Type B pancreatic cell (in vitro differentiated cells): ENCODE results near the gene CAVIN1. TPM values are rescaled to one million over a fixed set of nuclear protein-coding genes. Genes with fewer than 3 reads are reported as not detected.
"Not testable (repeated sequence)": the region's sequence is repeated elsewhere in the genome, so short reads cannot be mapped to it uniquely, and the experiment has no call there.

ENCODE experiments used
- DNase-seq: peaks from one replicate; pipeline ENCODE4 v3.0.0; 2021; ENCODE audit warnings: mixed read lengths; ENCODE audit not compliant: unreplicated experiment; ENCODE audit errors: extremely low spot score
- H3K27ac Mint-ChIP-seq: 2 replicates; pipeline ENCODE4 v1.8.0; 2021; ENCODE audit warnings: mild to moderate bottlenecking, mixed read lengths
- H3K27me3 Mint-ChIP-seq: 2 replicates; pipeline ENCODE4 v1.8.0; 2021; ENCODE audit warnings: mixed read lengths
- H3K36me3 Mint-ChIP-seq: 2 replicates; pipeline ENCODE4 v1.8.0; 2021; ENCODE audit warnings: mixed read lengths
- H3K4me1 Mint-ChIP-seq: one replicate; pipeline ENCODE4 v1.8.0; 2021; ENCODE audit warnings: mixed read lengths; ENCODE audit not compliant: unreplicated experiment
- H3K4me3 Mint-ChIP-seq: 2 replicates; pipeline ENCODE4 v1.8.0; 2021; ENCODE audit warnings: mild to moderate bottlenecking, mixed read lengths
- H3K9me3 Mint-ChIP-seq: 2 replicates; pipeline ENCODE4 v1.8.0; 2021; ENCODE audit warnings: mixed read lengths
- total RNA-seq: library from RNA; stranded (reverse); gene quantifications from 2 replicates; pipeline ENCODE4 v1.2.1, GENCODE V29; 2021; ENCODE audit warnings: low replicate concordance
- TF ChIP-seq, protein P1 (sequence below): fragments of 200-600 bp; sonication (generic); conservative IDR thresholded peaks from 2 replicates; pipeline ENCODE4 v1.5.0; 2021; ENCODE audit warnings: antibody characterized with exemption, mild to moderate bottlenecking

Gene CAVIN1
- total RNA-seq, 1 donor from 2014 or later: 21.9 TPM

DNA sequence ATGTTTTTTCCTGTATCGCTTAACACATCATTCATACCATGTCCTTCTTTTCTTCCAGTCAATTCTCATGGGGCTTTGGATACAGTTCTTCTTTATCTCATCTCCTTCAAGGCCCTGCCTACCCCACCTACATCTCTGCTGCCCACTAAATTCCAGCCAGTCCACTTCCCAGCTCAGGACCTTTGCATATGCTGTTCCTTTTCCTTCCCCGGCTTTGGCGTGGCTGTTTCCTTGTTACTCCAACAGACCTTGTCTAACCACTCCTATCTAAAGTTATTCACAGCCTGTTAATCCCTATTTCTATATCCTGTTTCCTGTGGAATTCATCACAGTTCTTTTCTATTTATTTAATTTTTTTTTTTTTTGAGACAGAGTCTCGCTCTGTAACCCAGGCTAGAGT lies 28.2 kb downstream of the CAVIN1 start:
- TF ChIP-seq, protein P1, sequence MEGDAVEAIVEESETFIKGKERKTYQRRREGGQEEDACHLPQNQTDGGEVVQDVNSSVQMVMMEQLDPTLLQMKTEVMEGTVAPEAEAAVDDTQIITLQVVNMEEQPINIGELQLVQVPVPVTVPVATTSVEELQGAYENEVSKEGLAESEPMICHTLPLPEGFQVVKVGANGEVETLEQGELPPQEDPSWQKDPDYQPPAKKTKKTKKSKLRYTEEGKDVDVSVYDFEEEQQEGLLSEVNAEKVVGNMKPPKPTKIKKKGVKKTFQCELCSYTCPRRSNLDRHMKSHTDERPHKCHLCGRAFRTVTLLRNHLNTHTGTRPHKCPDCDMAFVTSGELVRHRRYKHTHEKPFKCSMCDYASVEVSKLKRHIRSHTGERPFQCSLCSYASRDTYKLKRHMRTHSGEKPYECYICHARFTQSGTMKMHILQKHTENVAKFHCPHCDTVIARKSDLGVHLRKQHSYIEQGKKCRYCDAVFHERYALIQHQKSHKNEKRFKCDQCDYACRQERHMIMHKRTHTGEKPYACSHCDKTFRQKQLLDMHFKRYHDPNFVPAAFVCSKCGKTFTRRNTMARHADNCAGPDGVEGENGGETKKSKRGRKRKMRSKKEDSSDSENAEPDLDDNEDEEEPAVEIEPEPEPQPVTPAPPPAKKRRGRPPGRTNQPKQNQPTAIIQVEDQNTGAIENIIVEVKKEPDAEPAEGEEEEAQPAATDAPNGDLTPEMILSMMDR: no peak
- Mint-ChIP-seq H3K36me3 (no peaks in the 10 kb centered on the region), H3K4me1 (peaks cover 5% of the 10 kb centered on the region), H3K9me3 (no peaks in the 10 kb centered on the region), H3K4me3 (no peak overlapping the region), H3K27me3 (no peaks in the 10 kb centered on the region), H3K27ac (no peak overlapping the region)
- no peak for DNase-seq

GRCh38 chr17:42392692-42393415 lies 30.2 kb downstream of the CAVIN1 start:
- no peak for DNase-seq
- Mint-ChIP-seq H3K9me3 (no peaks in the 10 kb centered on the region), H3K4me3 (no peak overlapping the region), H3K27ac (no peak overlapping the region), H3K4me1 (peaks cover 9% of the 10 kb centered on the region), H3K36me3 (no peaks in the 10 kb centered on the region), H3K27me3 (no peaks in the 10 kb centered on the region)
- TF ChIP-seq, protein P1: no peak

GRCh38 chr17:42391439-42391838 lies 31.6 kb downstream of the CAVIN1 start:
- H3K27me3 Mint-ChIP-seq, H3K36me3 Mint-ChIP-seq, DNase-seq, H3K4me3 Mint-ChIP-seq, H3K27ac Mint-ChIP-seq, H3K9me3 Mint-ChIP-seq: not testable (repeated sequence)
- peaks cover 17% of the 10 kb centered on the region for H3K4me1 Mint-ChIP-seq

GRCh38 chr17:42389899-42390298 lies 33.2 kb downstream of the CAVIN1 start:
- no peak for DNase-seq
- Mint-ChIP-seq H3K4me1 (peaks cover 18% of the 10 kb centered on the region), H3K4me3 (peak overlapping the region; percentile 71), H3K27ac (peak overlapping the region; percentile 78), H3K27me3 (no peaks in the 10 kb centered on the region), H3K36me3 (no peaks in the 10 kb centered on the region), H3K9me3 (no peaks in the 10 kb centered on the region)
- TF ChIP-seq, protein P1: no peak

DNA sequence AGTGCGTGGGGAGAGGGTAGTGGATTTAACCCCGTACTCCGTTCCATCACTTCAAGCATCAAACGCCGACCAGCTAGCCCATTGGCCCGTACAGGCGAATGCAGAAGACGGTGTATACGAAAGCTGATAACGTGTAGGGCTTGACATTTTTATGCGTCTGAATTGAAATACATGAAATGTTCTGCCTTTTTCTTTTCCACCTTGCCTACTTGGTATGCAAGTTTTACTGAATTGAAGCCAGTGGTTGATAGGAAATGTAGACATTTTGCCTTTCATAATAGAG lies 34.0 kb downstream of the CAVIN1 start:
- Mint-ChIP-seq H3K36me3 (no peaks in the 10 kb centered on the region), H3K27me3 (no peaks in the 10 kb centered on the region), H3K27ac (peak overlapping the region; percentile 97), H3K9me3 (no peaks in the 10 kb centered on the region), H3K4me3 (peak overlapping the region; percentile 99), H3K4me1 (peaks cover 18% of the 10 kb centered on the region)
- TF ChIP-seq, protein P1: no peak
- DNase-seq: no peak

DNA sequence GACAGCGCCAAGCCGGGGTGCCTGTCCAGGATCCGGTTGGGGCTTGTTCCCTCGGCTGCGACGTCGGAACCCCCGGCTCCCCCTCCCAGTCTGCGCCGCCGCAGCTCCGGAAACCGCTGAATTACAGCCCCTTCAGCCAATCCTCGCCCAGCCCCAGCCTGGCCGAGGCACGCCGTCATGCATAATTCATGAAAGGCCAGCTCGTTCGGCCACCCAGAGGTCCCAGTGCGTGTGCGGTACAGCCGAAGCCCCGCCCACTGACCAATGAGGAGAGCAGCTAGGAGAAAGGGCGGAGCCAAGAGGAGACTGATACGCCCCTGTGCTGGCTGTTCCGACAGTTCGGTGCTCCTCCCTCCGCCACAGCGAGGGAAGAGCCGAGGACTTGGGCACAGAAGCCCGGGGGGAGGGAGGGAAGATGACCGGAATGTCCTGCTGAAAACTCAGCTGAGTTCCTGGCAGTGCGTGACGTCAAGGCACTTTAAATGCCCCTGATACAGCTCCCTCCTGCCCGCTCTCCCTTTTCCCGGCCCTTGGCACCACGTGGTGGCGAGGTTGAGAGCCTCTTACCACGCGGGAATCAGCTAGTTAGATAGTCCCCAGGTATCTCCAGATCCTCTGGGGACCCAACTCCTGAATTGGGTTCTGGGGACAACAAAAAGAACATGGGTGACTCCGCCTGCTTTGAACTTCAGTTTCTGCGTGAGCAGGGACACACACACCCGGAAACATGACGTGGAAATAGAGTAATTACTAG lies 34.5 kb downstream of the CAVIN1 start, which contains the start of gene STAT3:
Gene STAT3, minus strand, starts transcription at position 62 of the 754 bp plus-strand sequence. CDS start 39,926 bp downstream, outside the sequence.
- H3K27me3 Mint-ChIP-seq: no peaks in the 10 kb centered on the region
- H3K27ac Mint-ChIP-seq: peak within 1 kb of the TSS; percentile 97
- DNase-seq: peak; percentile 100
- no peaks in the 10 kb centered on the region for H3K9me3 Mint-ChIP-seq
- peak within 1 kb of the TSS; percentile 99 for H3K4me3 Mint-ChIP-seq
- peaks cover 2% of the 10 kb centered on the region for H3K36me3 Mint-ChIP-seq
- H3K4me1 Mint-ChIP-seq: peaks cover 18% of the 10 kb centered on the region
- TF ChIP-seq, protein P1: no peak
